Measurements from ENCODE around the gene RPS16. TPM values are rescaled to one million over a fixed set of nuclear protein-coding genes. Genes with fewer than 3 reads are reported as not detected.

RPS16 gene
- total and polyA plus RNA-seq, 9 of the 15 experiments (the other 6 are each of a cell fraction or from before 2014, with no cell fraction given) = 82.6 to 3,671 (median 2,204) TPM

DNA sequence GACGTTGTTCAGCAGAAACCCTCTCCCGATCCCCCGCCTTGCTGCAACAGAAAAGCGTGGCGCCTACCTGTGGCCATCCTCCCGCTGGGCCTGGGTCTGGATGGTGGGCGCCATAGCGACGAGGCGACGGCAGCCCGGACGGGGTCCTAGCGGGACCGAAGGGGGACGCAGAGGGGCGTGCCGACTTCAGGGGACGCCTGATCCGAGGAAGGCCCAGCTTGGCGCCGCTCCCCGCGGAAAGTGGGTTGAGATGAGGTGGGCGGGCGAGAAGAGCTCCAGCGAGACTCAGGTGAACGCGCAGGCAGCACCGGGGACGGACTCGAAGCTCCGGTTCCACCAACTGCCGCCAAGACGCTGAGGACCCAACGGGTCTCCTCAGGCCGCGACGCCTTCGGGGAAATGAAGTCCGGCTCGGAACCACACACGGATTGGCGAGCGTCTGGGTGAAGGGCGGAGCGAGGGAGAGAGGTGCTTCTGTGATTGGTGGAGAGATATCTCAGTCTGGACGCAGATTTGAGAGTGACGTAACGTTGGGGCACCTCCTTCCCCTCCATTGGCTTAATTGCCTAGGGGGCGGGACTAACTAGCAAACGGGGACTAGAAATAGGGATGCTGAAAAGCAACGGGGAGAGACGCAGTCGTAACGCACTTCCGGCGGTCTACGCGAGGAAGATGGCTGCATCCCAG, 44.9 kb downstream of the RPS16 start, which contains the start of the genes MED29 and PAF1 (continued):
- TF ChIP-seq, protein P1, sequence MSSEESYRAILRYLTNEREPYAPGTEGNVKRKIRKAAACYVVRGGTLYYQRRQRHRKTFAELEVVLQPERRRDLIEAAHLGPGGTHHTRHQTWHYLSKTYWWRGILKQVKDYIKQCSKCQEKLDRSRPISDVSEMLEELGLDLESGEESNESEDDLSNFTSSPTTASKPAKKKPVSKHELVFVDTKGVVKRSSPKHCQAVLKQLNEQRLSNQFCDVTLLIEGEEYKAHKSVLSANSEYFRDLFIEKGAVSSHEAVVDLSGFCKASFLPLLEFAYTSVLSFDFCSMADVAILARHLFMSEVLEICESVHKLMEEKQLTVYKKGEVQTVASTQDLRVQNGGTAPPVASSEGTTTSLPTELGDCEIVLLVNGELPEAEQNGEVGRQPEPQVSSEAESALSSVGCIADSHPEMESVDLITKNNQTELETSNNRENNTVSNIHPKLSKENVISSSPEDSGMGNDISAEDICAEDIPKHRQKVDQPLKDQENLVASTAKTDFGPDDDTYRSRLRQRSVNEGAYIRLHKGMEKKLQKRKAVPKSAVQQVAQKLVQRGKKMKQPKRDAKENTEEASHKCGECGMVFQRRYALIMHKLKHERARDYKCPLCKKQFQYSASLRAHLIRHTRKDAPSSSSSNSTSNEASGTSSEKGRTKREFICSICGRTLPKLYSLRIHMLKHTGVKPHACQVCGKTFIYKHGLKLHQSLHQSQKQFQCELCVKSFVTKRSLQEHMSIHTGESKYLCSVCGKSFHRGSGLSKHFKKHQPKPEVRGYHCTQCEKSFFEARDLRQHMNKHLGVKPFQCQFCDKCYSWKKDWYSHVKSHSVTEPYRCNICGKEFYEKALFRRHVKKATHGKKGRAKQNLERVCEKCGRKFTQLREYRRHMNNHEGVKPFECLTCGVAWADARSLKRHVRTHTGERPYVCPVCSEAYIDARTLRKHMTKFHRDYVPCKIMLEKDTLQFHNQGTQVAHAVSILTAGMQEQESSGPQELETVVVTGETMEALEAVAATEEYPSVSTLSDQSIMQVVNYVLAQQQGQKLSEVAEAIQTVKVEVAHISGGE (CRISPR knock-in tag; IDR thresholded peaks at IDR 0.05) = peak in 1 of 3 experiments; percentile 87; a peak in 2 of 6 replicates
- 0 out of 2 replicates have a peak, but pooled peaks have one; percentile 29 for TF ChIP-seq ZNF324 (CRISPR knock-in tag; IDR thresholded peaks at IDR 0.05)
- TF ChIP-seq, protein P2, sequence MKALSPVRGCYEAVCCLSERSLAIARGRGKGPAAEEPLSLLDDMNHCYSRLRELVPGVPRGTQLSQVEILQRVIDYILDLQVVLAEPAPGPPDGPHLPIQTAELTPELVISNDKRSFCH (CRISPR knock-in tag; IDR thresholded peaks at IDR 0.05) = no peak
- TF ChIP-seq, protein P2 (tag; IDR thresholded peaks at IDR 0.05) = peak; percentile 59; the same call in 1 of the 2 replicates
- 0 out of 2 replicates have a peak, but pooled peaks have one; percentile 20 for TF ChIP-seq ZNF311 (CRISPR knock-in tag; IDR thresholded peaks at IDR 0.05)
- TF ChIP-seq, protein P3, sequence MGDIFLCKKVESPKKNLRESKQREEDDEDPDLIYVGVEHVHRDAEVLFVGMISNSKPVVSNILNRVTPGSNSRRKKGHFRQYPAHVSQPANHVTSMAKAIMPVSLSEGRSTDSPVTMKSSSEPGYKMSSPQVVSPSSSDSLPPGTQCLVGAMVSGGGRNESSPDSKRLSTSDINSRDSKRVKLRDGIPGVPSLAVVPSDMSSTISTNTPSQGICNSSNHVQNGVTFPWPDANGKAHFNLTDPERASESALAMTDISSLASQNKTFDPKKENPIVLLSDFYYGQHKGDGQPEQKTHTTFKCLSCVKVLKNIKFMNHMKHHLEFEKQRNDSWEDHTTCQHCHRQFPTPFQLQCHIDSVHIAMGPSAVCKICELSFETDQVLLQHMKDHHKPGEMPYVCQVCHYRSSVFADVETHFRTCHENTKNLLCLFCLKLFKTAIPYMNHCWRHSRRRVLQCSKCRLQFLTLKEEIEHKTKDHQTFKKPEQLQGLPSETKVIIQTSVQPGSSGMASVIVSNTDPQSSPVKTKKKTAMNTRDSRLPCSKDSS (IDR thresholded peaks at IDR 0.05; ENCODE audit: low read depth, partially characterized antibody) = no peak
- TF ChIP-seq TRIM24 (IDR thresholded peaks at IDR 0.05) = no peak
- no peak for TF ChIP-seq ZNF174 (CRISPR knock-in tag; IDR thresholded peaks at IDR 0.05)
- TF ChIP-seq MTA1 (IDR thresholded peaks at IDR 0.05; ENCODE audit: borderline replicate concordance) = no peak
- TF ChIP-seq EZH2 (IDR thresholded peaks at IDR 0.05; ENCODE audit: borderline replicate concordance, low read depth, low read length) = no peak
- TF ChIP-seq ZNF778 (CRISPR knock-in tag; IDR thresholded peaks at IDR 0.05) = no peak
- no peak for TF ChIP-seq ZNF57 (CRISPR knock-in tag; IDR thresholded peaks at IDR 0.05)
- TF ChIP-seq, protein P4, sequence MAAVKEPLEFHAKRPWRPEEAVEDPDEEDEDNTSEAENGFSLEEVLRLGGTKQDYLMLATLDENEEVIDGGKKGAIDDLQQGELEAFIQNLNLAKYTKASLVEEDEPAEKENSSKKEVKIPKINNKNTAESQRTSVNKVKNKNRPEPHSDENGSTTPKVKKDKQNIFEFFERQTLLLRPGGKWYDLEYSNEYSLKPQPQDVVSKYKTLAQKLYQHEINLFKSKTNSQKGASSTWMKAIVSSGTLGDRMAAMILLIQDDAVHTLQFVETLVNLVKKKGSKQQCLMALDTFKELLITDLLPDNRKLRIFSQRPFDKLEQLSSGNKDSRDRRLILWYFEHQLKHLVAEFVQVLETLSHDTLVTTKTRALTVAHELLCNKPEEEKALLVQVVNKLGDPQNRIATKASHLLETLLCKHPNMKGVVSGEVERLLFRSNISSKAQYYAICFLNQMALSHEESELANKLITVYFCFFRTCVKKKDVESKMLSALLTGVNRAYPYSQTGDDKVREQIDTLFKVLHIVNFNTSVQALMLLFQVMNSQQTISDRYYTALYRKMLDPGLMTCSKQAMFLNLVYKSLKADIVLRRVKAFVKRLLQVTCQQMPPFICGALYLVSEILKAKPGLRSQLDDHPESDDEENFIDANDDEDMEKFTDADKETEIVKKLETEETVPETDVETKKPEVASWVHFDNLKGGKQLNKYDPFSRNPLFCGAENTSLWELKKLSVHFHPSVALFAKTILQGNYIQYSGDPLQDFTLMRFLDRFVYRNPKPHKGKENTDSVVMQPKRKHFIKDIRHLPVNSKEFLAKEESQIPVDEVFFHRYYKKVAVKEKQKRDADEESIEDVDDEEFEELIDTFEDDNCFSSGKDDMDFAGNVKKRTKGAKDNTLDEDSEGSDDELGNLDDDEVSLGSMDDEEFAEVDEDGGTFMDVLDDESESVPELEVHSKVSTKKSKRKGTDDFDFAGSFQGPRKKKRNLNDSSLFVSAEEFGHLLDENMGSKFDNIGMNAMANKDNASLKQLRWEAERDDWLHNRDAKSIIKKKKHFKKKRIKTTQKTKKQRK (IDR thresholded peaks at IDR 0.05; ENCODE audit: borderline replicate concordance, low read depth, low read length) = peak; percentile 85
- TF ChIP-seq, protein P5, sequence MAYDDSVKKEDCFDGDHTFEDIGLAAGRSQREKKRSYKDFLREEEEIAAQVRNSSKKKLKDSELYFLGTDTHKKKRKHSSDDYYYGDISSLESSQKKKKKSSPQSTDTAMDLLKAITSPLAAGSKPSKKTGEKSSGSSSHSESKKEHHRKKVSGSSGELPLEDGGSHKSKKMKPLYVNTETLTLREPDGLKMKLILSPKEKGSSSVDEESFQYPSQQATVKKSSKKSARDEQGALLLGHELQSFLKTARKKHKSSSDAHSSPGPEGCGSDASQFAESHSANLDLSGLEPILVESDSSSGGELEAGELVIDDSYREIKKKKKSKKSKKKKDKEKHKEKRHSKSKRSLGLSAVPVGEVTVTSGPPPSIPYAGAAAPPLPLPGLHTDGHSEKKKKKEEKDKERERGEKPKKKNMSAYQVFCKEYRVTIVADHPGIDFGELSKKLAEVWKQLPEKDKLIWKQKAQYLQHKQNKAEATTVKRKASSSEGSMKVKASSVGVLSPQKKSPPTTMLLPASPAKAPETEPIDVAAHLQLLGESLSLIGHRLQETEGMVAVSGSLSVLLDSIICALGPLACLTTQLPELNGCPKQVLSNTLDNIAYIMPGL (CRISPR knock-in tag; IDR thresholded peaks at IDR 0.05) = 0 out of 2 replicates have a peak, but pooled peaks have one; percentile 91
- TF ChIP-seq STAT5B (CRISPR knock-in tag; IDR thresholded peaks at IDR 0.05) = no peak
- TF ChIP-seq IFI16 (CRISPR knock-in tag; IDR thresholded peaks at IDR 0.05) = no peak

All from K562 (cell line).